RKO (cell line): ENCODE measurements around the gene EEFSEC.

Experiments used
- DNase-seq: peaks from one replicate; pipeline ENCODE4 v3.0.0-alpha.2; 2016; ENCODE audit warnings: low spot score

Gene EEFSEC

GRCh38 chr3:128242818-128243601, 89.7 kb downstream of the EEFSEC start:
- no peak for DNase-seq

GRCh38 chr3:128243602-128244504, 90.6 kb downstream of the EEFSEC start:
- DNase-seq = no peak

GRCh38 chr3:128245460-128245859, 92.2 kb downstream of the EEFSEC start:
- no peak for DNase-seq

- no peak for DNase-seq
These were observed 94.6 kb downstream of the EEFSEC start for GRCh38 chr3:128247666-128248409.

- DNase-seq = no peak
These were observed 98.8 kb downstream of the EEFSEC start for GRCh38 chr3:128252083-128252482.

- DNase-seq = no peak
These were observed 99.9 kb downstream of the EEFSEC start for GRCh38 chr3:128253150-128253549.

GRCh38 chr3:128254066-128254590, 100.8 kb downstream of the EEFSEC start:
- DNase-seq = no peak

GRCh38 chr3:128254967-128255366, 101.7 kb downstream of the EEFSEC start:
- no peak for DNase-seq

- no peak for DNase-seq
These were observed 102.8 kb downstream of the EEFSEC start for GRCh38 chr3:128256131-128256530.

GRCh38 chr3:128257632-128258031, 104.4 kb downstream of the EEFSEC start:
- no peak for DNase-seq

GRCh38 chr3:128260275-128260674, 107.0 kb downstream of the EEFSEC start:
- no peak for DNase-seq

- no peak for DNase-seq
These were observed 109.2 kb downstream of the EEFSEC start for GRCh38 chr3:128262457-128262856.

GRCh38 chr3:128263118-128263517, 109.8 kb downstream of the EEFSEC start:
- DNase-seq = no peak

- no peak for DNase-seq
These were observed 110.7 kb downstream of the EEFSEC start for GRCh38 chr3:128263946-128264345.

GRCh38 chr3:128266453-128266852, 113.2 kb downstream of the EEFSEC start:
- no peak for DNase-seq

- DNase-seq = no peak
These were observed 114.3 kb downstream of the EEFSEC start for GRCh38 chr3:128267541-128267940.

- no peak for DNase-seq
These were observed 115.9 kb downstream of the EEFSEC start for GRCh38 chr3:128269006-128269775.

GRCh38 chr3:128269796-128270195, 116.5 kb downstream of the EEFSEC start:
- DNase-seq = no peak

- DNase-seq = no peak
These were observed 117.5 kb downstream of the EEFSEC start for GRCh38 chr3:128270559-128271492.
